K562 (cell line): Measurements from ENCODE around the gene PAQR4. TPM values are rescaled to one million over a fixed set of nuclear protein-coding genes. Genes with fewer than 3 reads are reported as not detected.

Experiments
- ATAC-seq: fragments of 200-7000 bp; cut with Tn5 transposase; 3 replicates; pipeline ENCODE4 v1.9.1; 2020; ENCODE audit warnings: moderate library complexity
- BruUV-seq: library from RNA; stranded (reverse); fragments of 400-500 nt; replicated peaks from 2 replicates; lab custom pipeline; 2021; lab: Mats Ljungman, UMichigan
- CTCF ChIA-PET: fragments of 300-600 bp; formaldehyde crosslinking; extraction: SDS; loops from one replicate; lab custom pipeline; 2021; ENCODE audit warnings: low intra/inter-chr PET ratio; lab: Yijun Ruan, JAX
- POLR2A ChIA-PET: fragments of 300-600, 350-650 bp; sonication (Branson Sonifier 250); formaldehyde crosslinking; extraction: SDS; loops from one replicate; lab custom pipeline; 2021; ENCODE audit warnings: antibody characterized with exemption, inconsistent platforms; lab: Yijun Ruan, JAX
- DNase-seq, 4 experiments: peaks; one replicate each; pipeline versions ENCODE4 v3.0.0 to v3.0.0-alpha.2; 2011 to 2018; ENCODE audit warnings: low spot score in 3 of 4, mixed read lengths in 3 of 4; ENCODE audit errors: extremely low read depth in 1 of 4
- FAIRE-seq: peaks from 2 replicates; lab custom pipeline; 2011; peaks lifted over from hg19 to GRCh38; lab: Jason Lieb, UNC
- H2AFZ ChIP-seq: 2 replicates; pipeline ENCODE4 v1.6.0; 2011; ENCODE audit warnings: low read depth, low read length, control low read depth, inconsistent platforms
- H3K27ac ChIP-seq: fragments of 200-600 bp; 3 replicates; pipeline ENCODE4 v1.8.0; 2011; ENCODE audit warnings: low read depth, mild to moderate bottlenecking, control low read depth, inconsistent platforms, low read length, moderate library complexity, mixed read lengths; ENCODE audit errors: extremely low read depth
- H3K27me3 ChIP-seq, 2 experiments: fragments of 300-600 bp in 1 of 2; 2 replicates in 1 of 2; 3 replicates in 1 of 2; pipeline versions ENCODE4 v1.6.0 to v1.8.0; 2011; ENCODE audit warnings: inconsistent platforms in 2 of 2, low read length in 2 of 2, mild to moderate bottlenecking in 1 of 2, mixed read lengths in 1 of 2, moderate library complexity in 1 of 2; ENCODE audit not compliant: control insufficient read depth in 2 of 2, insufficient read depth in 2 of 2
- H3K36me3 ChIP-seq: fragments of 300-600 bp; 3 replicates; pipeline ENCODE4 v1.8.0; 2011; ENCODE audit warnings: mild to moderate bottlenecking, low read length, inconsistent platforms; ENCODE audit not compliant: control insufficient read depth, insufficient read depth
- H3K4me1 ChIP-seq, 2 experiments: fragments of 200-600 bp in 1 of 2; replicated peaks in 1 of 2; 2 replicates in 1 of 2; 3 replicates in 1 of 2; pipeline versions ENCODE4 v1.5.1 to v1.8.0; 2011; ENCODE audit warnings: inconsistent platforms in 2 of 2, low read length in 2 of 2, mild to moderate bottlenecking in 1 of 2, mixed read lengths in 1 of 2, moderate library complexity in 1 of 2; ENCODE audit not compliant: control insufficient read depth in 2 of 2, insufficient read depth in 2 of 2
- H3K4me2 ChIP-seq: 2 replicates; pipeline ENCODE4 v1.6.1; 2011; ENCODE audit warnings: low read length, control low read depth, inconsistent platforms, mixed read lengths; ENCODE audit not compliant: insufficient read depth
- H3K4me3 ChIP-seq: fragments of 200-600 bp; sonication (generic), shearing (Covaris generic); 2 replicates; pipeline ENCODE4 v1.5.1; 2016; ENCODE audit warnings: control low read depth, inconsistent platforms
- H3K79me2 ChIP-seq: fragments of 200-600 bp; 3 replicates; pipeline ENCODE4 v1.8.0; 2011; ENCODE audit warnings: low read length, inconsistent platforms; ENCODE audit not compliant: control insufficient read depth, insufficient read depth
- H3K9ac ChIP-seq, 2 experiments: 2 replicates each; pipeline versions ENCODE4 v1.6.0 to v1.6.1; 2011; ENCODE audit warnings: low read depth in 2 of 2, low read length in 2 of 2, control low read depth in 1 of 2, inconsistent platforms in 1 of 2, mild to moderate bottlenecking in 1 of 2, mixed read lengths in 1 of 2; ENCODE audit not compliant: insufficient read depth in 1 of 2
- H3K9me1 ChIP-seq: one replicate; pipeline ENCODE4 v1.6.0; 2011; ENCODE audit warnings: inconsistent platforms, mild to moderate bottlenecking, low read length, moderate library complexity; ENCODE audit not compliant: control insufficient read depth, insufficient read depth
- H3K9me3 ChIP-seq: replicated peaks from 2 replicates; pipeline ENCODE4 v1.5.1; 2011; ENCODE audit warnings: low read depth, low read length, inconsistent platforms; ENCODE audit not compliant: control insufficient read depth, insufficient read depth
- H4K20me1 ChIP-seq: replicated peaks from 2 replicates; pipeline ENCODE4 v1.6.1; 2011; ENCODE audit warnings: low read length, inconsistent platforms, mixed read lengths; ENCODE audit not compliant: control insufficient read depth, insufficient read depth
- STAT5B ChIP-seq: fragments of 250-450 bp; sonication (Bioruptor Pico); IDR thresholded peaks from 2 replicates; pipeline ENCODE4 v1.8.0; 2021; ENCODE audit warnings: mild to moderate bottlenecking, inconsistent platforms
- WGBS: fragments of 100-300 bp; shearing (Covaris generic); methylation state at CpG from one replicate; pipeline ENCODE4 v1.1.6; 2016; ENCODE audit warnings: low coverage, mixed read lengths; ENCODE audit not compliant: insufficient coverage; ENCODE audit errors: missing lambda C conversion rate; 5-methylcytosine and 5-hydroxymethylcytosine counted together
- in situ Hi-C: fragments of 300-500 bp; cut with MboI; formaldehyde crosslinking; loops from 4 replicates; pipeline ENCODE4 v1.15.0; 2018; ENCODE audit warnings: inconsistent platforms, mixed read lengths
- intact Hi-C: fragments of 100-400 bp; cut with micrococcal nuclease; formaldehyde crosslinking; loops from 2 replicates; pipeline ENCODE4 v1.14.2; 2022
- polyA plus RNA-seq, 8 experiments: library from polyadenylated mRNA; depleted of rRNA in 4 of 8; stranded (reverse) in 5 of 8; unstranded in 3 of 8; fragments of >200 nt; fragmentation: Nextera tagmentation in 2 of 8; fragmentation: Illumina TruSeq in 1 of 8; extraction: Ambion mirVana in 2 of 8; extraction: Trizol in 1 of 8; gene quantifications; 2 replicates each; pipeline versions ENCODE4 v1.2.1 to v1.2.3, GENCODE V29; 2011 to 2014; ENCODE audit warnings: inconsistent platforms in 1 of 8, missing spikeins in 1 of 8
- total RNA-seq, 7 experiments: library from RNA; depleted of rRNA in 6 of 7; stranded (reverse); fragments of >200 nt in 6 of 7; fragmentation: Illumina TruSeq in 2 of 7; extraction: Trizol in 2 of 7; gene quantifications; 2 replicates each; pipeline versions ENCODE4 v1.2.1 to v1.2.3, GENCODE V29; 2011 to 2021; ENCODE audit warnings: low replicate concordance in 1 of 7
- TF ChIP-seq, protein P1 (sequence below), 2 experiments: IDR thresholded peaks; 2 replicates each; pipeline ENCODE4 v1.6.1; 2011; ENCODE audit warnings: borderline replicate concordance in 1 of 2, control low read depth in 1 of 2, low read depth in 1 of 2, low read length in 1 of 2, mild to moderate bottlenecking in 1 of 2, mixed read lengths in 1 of 2, moderate library complexity in 1 of 2; ENCODE audit not compliant: insufficient read depth in 1 of 2, insufficient read length in 1 of 2, poor library complexity in 1 of 2, severe bottlenecking in 1 of 2; ENCODE audit errors: extremely low read depth in 1 of 2

The PAQR4 gene
- total and polyA plus RNA-seq, 9 of the 15 experiments (the other 6 are each of a cell fraction or from before 2014, with no cell fraction given), result 0.62 to 40.4 (median 19.5) TPM

DNA sequence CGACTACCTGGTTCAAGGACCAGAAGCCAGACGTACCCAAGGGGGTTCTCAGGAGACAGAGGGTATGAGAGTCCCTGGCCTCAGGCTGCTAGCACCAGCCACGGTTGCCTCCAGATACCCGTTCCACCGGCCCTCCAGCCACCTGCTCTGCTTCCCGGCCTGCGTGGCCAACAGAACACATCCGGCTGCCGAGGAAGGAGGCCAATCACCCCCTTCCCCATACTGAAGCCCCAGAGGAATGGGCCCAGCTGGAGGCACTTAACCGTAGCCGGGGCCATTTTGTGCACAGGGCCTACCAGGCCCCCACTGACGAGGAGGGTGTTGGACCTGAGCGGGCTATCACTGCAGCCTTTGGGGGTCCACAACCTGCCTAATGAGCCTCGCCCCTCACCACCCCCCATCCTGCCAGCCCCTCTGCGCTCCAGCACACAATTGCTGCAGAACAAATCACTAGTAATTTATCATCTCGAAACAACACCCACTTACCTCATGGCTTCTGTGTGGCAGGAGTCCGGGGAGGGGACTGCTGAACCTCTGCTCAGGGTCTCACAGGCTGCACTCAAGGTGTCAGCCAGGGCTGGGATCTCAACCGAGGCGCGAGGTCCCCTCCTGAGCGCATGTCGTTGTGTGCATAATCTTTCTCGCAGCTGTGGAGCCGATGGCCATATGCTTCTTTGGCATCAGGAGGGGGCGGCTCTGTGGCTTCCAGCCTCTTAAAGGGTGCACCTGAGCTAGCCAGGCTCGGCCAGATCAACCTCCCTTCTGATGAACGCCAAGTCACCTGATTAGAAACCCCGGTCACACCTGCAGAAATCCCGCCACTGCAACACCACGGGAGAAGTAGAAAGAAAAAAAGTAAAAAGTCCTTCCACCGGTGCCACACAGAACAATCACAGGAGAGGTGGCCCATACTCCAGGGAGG is 15.2 kb upstream of the PAQR4 start:
- Histone ChIP-seq H3K79me2 (no peaks in the 10 kb centered on the region), H3K4me1 (peaks cover 0 to 56% of the 10 kb centered on the region in 2 experiments; a peak in 3 of 5 replicates), H2AFZ (no peak overlapping the region), H3K9ac (peak overlapping the region in 1 of 2 experiments; percentile 79; a peak in 2 of 4 replicates), H3K27me3 (peaks cover 12 to 33% of the 10 kb centered on the region in 2 experiments), H3K9me1 (no peaks in the 10 kb centered on the region), H3K4me3 (no peak overlapping the region), H3K36me3 (no peaks in the 10 kb centered on the region), H3K9me3 (no peaks in the 10 kb centered on the region), H4K20me1 (peaks cover 10% of the 10 kb centered on the region; the same call in 1 of the 2 replicates), H3K4me2 (no peak overlapping the region), H3K27ac (no peak overlapping the region)
- no peak for ATAC-seq
- TF ChIP-seq, protein P1, sequence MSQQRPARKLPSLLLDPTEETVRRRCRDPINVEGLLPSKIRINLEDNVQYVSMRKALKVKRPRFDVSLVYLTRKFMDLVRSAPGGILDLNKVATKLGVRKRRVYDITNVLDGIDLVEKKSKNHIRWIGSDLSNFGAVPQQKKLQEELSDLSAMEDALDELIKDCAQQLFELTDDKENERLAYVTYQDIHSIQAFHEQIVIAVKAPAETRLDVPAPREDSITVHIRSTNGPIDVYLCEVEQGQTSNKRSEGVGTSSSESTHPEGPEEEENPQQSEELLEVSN (IDR thresholded peaks at IDR 0.05; ENCODE audit: borderline replicate concordance in 1 of 2, extremely low read depth in 1 of 2, insufficient read depth in 1 of 2, insufficient read length in 1 of 2, low read depth in 1 of 2, low read length in 1 of 2, poor library complexity in 1 of 2, severe bottlenecking in 1 of 2), result peak in 1 of 2 experiments; percentile 13
- TF ChIP-seq STAT5B, result no peak
- ChIA-PET CTCF (no interaction called here), POLR2A (interaction anchor here (0.5 kb wide), 1 partner anchor 18 kb away, joined by 3 read pairs; no protein-coding TSS in a partner anchor)
- DNase-seq, result no peak
- intact Hi-C loops (no loop called here), in situ Hi-C loops (no loop called here)
- 13% methylated on average over 31 of the region's 31 CpGs for WGBS
- no TSS peak for BruUV-seq
- no peak for FAIRE-seq
